Rectal smooth muscle tissue (tissue), 1 donor: Measurements from ENCODE around the gene ESPNL.
"Not testable (repeated sequence)": the region's sequence is repeated elsewhere in the genome, so short reads cannot be mapped to it uniquely, and the experiment has no call there.

Experiments used
- H3K27ac ChIP-seq: one replicate; pipeline ENCODE4 v1.7.0; 2013; ENCODE audit warnings: low read depth, low read length, inconsistent platforms
- H3K27me3 ChIP-seq: one replicate; pipeline ENCODE4 v1.7.0; 2013; ENCODE audit warnings: low read length; ENCODE audit not compliant: control insufficient read depth, insufficient read depth
- H3K36me3 ChIP-seq: one replicate; pipeline ENCODE4 v1.7.0; 2013; ENCODE audit warnings: low read length; ENCODE audit not compliant: control insufficient read depth, insufficient read depth
- H3K4me1 ChIP-seq: one replicate; pipeline ENCODE4 v1.7.0; 2013; ENCODE audit warnings: low read length; ENCODE audit not compliant: control insufficient read depth, insufficient read depth
- H3K4me3 ChIP-seq: one replicate; pipeline ENCODE4 v1.7.0; 2013; ENCODE audit warnings: low read length
- H3K9ac ChIP-seq: one replicate; pipeline ENCODE4 v1.7.0; 2013; ENCODE audit warnings: low read length

ESPNL gene

DNA sequence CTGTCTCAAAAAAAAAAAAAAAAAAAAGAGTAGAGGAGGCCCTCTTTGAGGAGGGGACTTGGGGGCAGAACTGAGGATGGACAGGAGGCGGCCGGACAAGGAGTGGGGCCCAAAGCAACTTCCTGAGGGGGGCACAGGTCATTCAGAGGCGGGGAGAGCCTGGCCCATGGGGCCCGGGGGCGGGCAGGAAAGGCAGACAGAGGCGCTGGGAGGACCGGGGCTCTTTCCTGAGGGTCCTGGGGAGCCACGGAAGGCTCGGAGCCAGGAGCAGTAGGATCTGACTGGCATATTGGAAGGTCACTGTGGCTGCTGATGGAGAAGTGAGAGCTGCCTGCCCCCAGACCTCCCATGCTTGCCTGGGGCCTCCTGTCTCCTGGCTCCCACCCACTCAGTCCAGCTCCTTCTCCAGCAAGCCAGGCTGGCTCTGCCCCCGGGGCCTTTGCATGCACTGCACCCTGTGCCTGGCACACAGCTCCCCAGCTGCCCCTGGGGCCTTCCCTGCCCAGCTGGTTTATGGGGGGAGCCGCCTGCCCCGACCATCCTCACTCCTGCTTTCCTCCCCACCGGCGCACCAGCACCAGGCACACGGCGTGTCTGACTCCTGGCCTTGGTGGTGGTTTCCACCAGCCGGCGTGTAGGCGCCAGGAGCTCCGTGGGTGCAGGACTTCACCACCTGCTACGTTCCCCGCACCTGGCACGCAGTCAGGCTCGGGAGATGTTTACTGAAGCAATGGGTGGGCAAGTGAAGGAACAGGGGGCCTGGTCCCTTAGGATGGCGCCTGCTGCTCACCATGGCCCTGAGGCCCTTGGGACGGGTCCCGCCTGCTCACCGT, 5.6 kb downstream of the ESPNL start:
- Histone ChIP-seq H3K4me3 (no peak overlapping the region), H3K27me3 (no peaks in the 10 kb centered on the region), H3K9ac (no peak overlapping the region), H3K4me1 (no peaks in the 10 kb centered on the region), H3K36me3 (no peaks in the 10 kb centered on the region), H3K27ac (no peak overlapping the region)

- H3K36me3 ChIP-seq = no peaks in the 10 kb centered on the region
- no peak overlapping the region for H3K9ac ChIP-seq
- H3K27me3 ChIP-seq = no peaks in the 10 kb centered on the region
- no peak overlapping the region for H3K27ac ChIP-seq
- H3K4me3 ChIP-seq = no peak overlapping the region
- H3K4me1 ChIP-seq = no peaks in the 10 kb centered on the region
These were observed 6.2 kb downstream of the ESPNL start for GRCh38 chr2:238106339-238106697.

DNA sequence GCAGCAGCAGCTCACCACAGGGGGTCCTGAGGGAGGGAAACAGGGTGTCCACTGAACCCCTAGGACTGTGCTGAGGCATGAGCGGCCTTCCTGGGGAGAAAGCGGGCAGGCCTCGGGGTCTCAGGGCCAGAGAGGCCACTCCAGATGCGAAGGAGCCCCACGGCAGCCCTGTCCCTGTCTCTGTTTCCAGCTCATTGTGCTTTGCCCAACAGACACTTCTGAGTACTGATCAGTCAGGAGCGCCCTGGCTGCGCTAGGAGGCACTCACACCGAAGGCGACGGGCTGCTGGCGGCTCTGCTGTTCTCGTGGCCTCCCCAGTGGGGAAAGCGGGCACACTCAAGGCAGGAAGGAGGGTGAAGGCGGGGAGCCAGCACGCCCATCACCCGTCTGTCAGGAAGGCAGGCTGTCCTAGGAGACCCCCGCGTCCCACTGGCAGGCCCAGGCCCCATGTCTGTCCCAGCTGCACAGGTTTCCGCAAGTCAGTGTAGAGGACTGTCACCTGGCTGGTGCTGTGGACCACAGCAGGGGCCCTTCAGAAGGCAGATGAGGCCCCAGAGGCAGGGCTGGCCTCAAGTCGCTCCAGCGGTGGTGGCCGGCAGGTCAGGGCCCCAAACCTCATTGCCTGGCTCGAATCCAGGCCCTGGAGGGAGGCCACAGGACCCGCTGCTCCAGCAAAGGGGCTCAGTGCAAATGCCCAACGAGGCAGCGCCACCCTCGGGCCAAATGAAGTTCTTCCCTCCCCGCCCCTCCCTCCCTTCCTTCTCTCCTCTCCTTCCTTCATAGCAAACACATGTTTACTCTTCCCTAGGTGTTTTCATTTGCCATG, 6.8 kb downstream of the ESPNL start:
- H3K4me3 ChIP-seq = peak overlapping the region; percentile 33
- H3K4me1 ChIP-seq = no peaks in the 10 kb centered on the region
- H3K27ac ChIP-seq = no peak overlapping the region
- H3K27me3 ChIP-seq = no peaks in the 10 kb centered on the region
- no peak overlapping the region for H3K9ac ChIP-seq
- H3K36me3 ChIP-seq = no peaks in the 10 kb centered on the region

DNA sequence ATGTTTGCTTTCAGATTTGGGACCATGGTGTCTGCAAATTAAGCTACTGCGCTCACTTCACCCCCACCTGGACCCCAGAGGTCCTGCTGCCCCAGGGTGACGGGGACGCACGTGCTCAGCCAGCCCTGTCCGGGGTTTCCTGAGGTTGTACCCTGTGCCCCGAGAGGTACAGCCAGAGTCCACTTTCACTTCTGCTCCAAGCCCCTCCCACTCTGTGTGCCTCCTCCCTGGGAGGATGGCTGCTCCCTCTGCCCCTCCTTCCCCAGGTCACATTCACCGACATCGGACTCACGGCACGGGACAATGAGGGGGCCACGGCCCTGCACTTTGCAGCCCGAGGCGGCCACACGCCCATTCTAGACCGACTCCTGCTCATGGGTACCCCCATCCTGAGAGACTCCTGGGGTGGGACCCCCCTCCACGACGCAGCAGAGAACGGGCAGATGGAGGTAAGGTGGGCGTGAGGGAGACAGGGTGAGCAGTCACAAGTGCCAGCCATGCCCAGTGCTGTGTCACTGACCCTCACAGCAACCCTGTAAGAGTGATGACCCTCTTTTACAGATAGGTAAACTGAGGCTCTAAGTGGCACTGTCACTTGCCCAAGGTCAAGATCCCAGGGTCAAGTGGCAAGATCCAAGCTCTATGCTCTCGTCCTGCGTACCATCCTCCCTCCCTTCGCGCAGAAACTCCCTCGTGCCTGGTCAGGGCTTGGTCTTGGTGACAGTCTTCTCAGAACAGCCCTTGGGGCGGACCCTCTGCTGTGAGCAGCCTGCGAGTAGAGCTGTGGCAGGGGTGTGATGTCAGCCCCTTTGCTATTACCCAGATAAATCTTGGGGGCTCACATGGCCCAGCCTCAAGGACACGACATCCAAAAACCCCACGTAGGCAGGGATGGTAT, 7.6 kb downstream of the ESPNL start:
- H3K4me1 ChIP-seq = no peaks in the 10 kb centered on the region
- peak overlapping the region; percentile 33 for H3K4me3 ChIP-seq
- no peak overlapping the region for H3K27ac ChIP-seq
- no peaks in the 10 kb centered on the region for H3K27me3 ChIP-seq
- no peaks in the 10 kb centered on the region for H3K36me3 ChIP-seq
- H3K9ac ChIP-seq = no peak overlapping the region

DNA sequence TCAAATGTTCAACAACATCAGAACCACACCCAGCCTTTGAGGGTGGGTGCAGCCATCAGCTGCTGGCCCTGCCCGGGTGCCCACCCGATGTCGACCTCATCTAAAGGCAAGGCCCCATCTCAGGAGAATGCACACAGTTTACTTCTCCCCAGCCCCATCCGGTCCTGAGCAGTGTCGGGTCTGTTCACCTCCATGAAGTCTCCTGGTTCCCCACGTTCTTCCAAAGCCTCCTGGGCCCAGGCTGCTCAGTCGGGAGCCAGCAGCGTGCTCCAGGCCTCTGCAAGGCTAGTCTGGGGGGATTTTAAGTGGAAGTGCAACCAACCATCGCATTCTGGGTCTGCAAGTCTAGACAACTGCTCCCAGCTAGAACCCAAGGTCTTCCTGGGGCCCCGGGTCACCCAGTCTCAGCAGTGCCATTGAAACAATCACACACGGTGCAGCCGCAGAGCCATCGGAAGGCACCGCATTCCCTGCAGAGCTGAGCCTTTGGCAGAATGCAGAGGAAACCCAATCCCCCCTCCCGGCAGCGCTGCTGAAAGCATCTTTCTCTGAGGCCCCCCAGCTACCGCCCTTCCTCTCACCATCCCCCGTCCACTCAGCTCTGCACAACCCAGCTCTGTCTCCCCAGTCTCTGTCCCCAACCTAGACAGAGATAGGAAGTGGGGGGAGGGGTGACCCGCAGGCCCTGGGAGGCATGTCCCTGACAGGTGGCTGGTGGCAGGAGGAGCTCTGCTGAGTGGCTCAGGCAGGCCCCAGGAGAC, 8.5 kb downstream of the ESPNL start:
- Histone ChIP-seq H3K27me3 (no peaks in the 10 kb centered on the region), H3K27ac (no peak overlapping the region), H3K4me1 (no peaks in the 10 kb centered on the region), H3K36me3 (no peaks in the 10 kb centered on the region), H3K4me3 (no peak overlapping the region), H3K9ac (no peak overlapping the region)

GRCh38 chr2:238113611-238114010, 13.5 kb downstream of the ESPNL start:
- Histone ChIP-seq H3K27me3 (no peaks in the 10 kb centered on the region), H3K4me1 (no peaks in the 10 kb centered on the region), H3K9ac (no peak overlapping the region), H3K4me3 (no peak overlapping the region), H3K27ac (no peak overlapping the region), H3K36me3 (no peaks in the 10 kb centered on the region)

- no peaks in the 10 kb centered on the region for H3K36me3 ChIP-seq
- H3K27me3 ChIP-seq = no peaks in the 10 kb centered on the region
- H3K4me1 ChIP-seq = no peaks in the 10 kb centered on the region
- no peak overlapping the region for H3K27ac ChIP-seq
- H3K9ac ChIP-seq = no peak overlapping the region
- no peak overlapping the region for H3K4me3 ChIP-seq
These were observed 14.2 kb downstream of the ESPNL start for GRCh38 chr2:238114331-238114841.

- H3K36me3 ChIP-seq = no peaks in the 10 kb centered on the region
- no peak overlapping the region for H3K9ac ChIP-seq
- H3K27ac ChIP-seq = no peak overlapping the region
- H3K4me3 ChIP-seq = no peak overlapping the region
- no peaks in the 10 kb centered on the region for H3K27me3 ChIP-seq
- no peaks in the 10 kb centered on the region for H3K4me1 ChIP-seq
These were observed 14.9 kb downstream of the ESPNL start for GRCh38 chr2:238114851-238115660.

DNA sequence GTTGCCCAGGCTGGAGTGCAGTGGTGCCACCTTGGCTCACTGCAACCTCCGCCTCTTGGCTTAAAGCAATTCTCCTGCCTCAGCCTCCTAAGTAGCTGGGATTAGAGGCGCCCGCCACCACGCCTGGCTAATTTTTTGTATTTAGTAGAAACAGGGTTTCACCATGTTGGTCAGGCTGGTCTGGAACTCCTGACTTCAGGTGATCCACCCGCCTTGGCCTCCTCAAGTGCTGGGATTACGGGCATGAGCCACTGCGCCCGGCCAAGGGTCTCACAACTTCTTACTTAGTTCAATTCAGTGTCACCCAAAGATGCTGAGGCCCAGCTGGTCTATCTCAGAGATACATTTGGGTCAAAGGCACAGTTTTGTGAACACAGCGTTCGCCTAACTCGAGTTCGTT, 15.6 kb downstream of the ESPNL start:
- H3K27ac ChIP-seq, H3K36me3 ChIP-seq, H3K27me3 ChIP-seq, H3K4me3 ChIP-seq, H3K4me1 ChIP-seq, H3K9ac ChIP-seq: not testable (repeated sequence)

GRCh38 chr2:238116298-238117198, 16.4 kb downstream of the ESPNL start:
- no peak overlapping the region for H3K27ac ChIP-seq
- no peak overlapping the region for H3K9ac ChIP-seq
- H3K36me3 ChIP-seq = no peaks in the 10 kb centered on the region
- no peak overlapping the region for H3K4me3 ChIP-seq
- no peaks in the 10 kb centered on the region for H3K4me1 ChIP-seq
- H3K27me3 ChIP-seq = no peaks in the 10 kb centered on the region
